Fibroblast of lung (primary cell): Measurements from ENCODE around the gene MPP2. TPM values are rescaled to one million over a fixed set of nuclear protein-coding genes. Genes with fewer than 3 reads are reported as not detected.

Source experiments
- DNase-seq, 2 donors: peaks; one replicate each; pipeline versions ENCODE4 v3.0.0 to v3.0.0-alpha.2; 2010; ENCODE audit warnings: low read depth in 2 of 2
- H2AFZ ChIP-seq: 2 replicates; pipeline ENCODE4 v1.5.1; 2012; ENCODE audit warnings: low read length, control low read depth, inconsistent platforms
- H3K27ac ChIP-seq: 2 replicates; pipeline ENCODE4 v1.5.1; 2011; ENCODE audit warnings: low read length, control low read depth; ENCODE audit not compliant: insufficient read depth
- H3K27me3 ChIP-seq: 2 replicates; pipeline ENCODE4 v1.5.1; 2011; ENCODE audit warnings: mild to moderate bottlenecking, low read length; ENCODE audit not compliant: control insufficient read depth, insufficient read depth
- H3K36me3 ChIP-seq: 2 replicates; pipeline ENCODE4 v1.5.1; 2011; ENCODE audit warnings: low read length; ENCODE audit not compliant: control insufficient read depth, insufficient read depth
- H3K4me1 ChIP-seq: 2 replicates; pipeline ENCODE4 v1.5.1; 2011; ENCODE audit warnings: low read length; ENCODE audit not compliant: control insufficient read depth, insufficient read depth; ENCODE audit errors: extremely low read depth
- H3K4me2 ChIP-seq: 2 replicates; pipeline ENCODE4 v1.5.1; 2011; ENCODE audit warnings: low read length, control low read depth; ENCODE audit not compliant: insufficient read depth; ENCODE audit errors: extremely low read depth
- H3K4me3 ChIP-seq, 4 experiments: fragments of 200-600 bp in 1 of 4; sonication (generic) in 1 of 4; replicated peaks in 1 of 4; 2 replicates each; pipeline ENCODE4 v1.5.1; 2011 to 2016; ENCODE audit warnings: low read length in 4 of 4, low read depth in 3 of 4, mild to moderate bottlenecking in 3 of 4, control low read depth in 2 of 4, inconsistent platforms in 1 of 4, mixed read lengths in 1 of 4; ENCODE audit not compliant: insufficient read depth in 1 of 4; ENCODE audit errors: control extremely low read depth in 1 of 4
- H3K79me2 ChIP-seq: 2 replicates; pipeline ENCODE4 v1.5.1; 2012; ENCODE audit warnings: mild to moderate bottlenecking, low read length, inconsistent platforms; ENCODE audit not compliant: control insufficient read depth, insufficient read depth
- H3K9ac ChIP-seq: 2 replicates; pipeline ENCODE4 v1.5.1; 2011; ENCODE audit warnings: mild to moderate bottlenecking, low read length, control low read depth; ENCODE audit not compliant: insufficient read depth
- H3K9me3 ChIP-seq: 2 replicates; pipeline ENCODE4 v1.5.1; 2012; ENCODE audit warnings: low read depth, low read length; ENCODE audit not compliant: control insufficient read depth, insufficient read depth
- H4K20me1 ChIP-seq: 2 replicates; pipeline ENCODE4 v1.5.1; 2011; ENCODE audit warnings: low read length; ENCODE audit not compliant: control insufficient read depth, insufficient read depth; ENCODE audit errors: extremely low read depth
- EZH2 ChIP-seq: IDR thresholded peaks from 2 replicates; pipeline ENCODE4 v1.5.1; 2012; ENCODE audit warnings: low read length, control low read depth, mild to moderate bottlenecking; ENCODE audit errors: missing control alignments
- polyA plus RNA-seq, 2 donors: library from polyadenylated mRNA; depleted of rRNA in 1 of 2; stranded (reverse) in 1 of 2; unstranded in 1 of 2; fragments of >200 nt; gene quantifications; 2 replicates each; pipeline ENCODE4 v1.2.1, GENCODE V29; 2011 to 2012; ENCODE audit warnings: missing spikeins in 1 of 2
- total RNA-seq: library from RNA; depleted of rRNA; stranded (reverse); fragments of >200 nt; gene quantifications from 2 replicates; pipeline ENCODE4 v1.2.1, GENCODE V29; 2014
- TF ChIP-seq, protein P1 (sequence below), 2 donors: IDR thresholded peaks in 1 of 2; conservative IDR thresholded peaks in 1 of 2; 1 replicate in 1 of 2; 2 replicates in 1 of 2; pipeline ENCODE4 v1.5.1; 2011 to 2012; ENCODE audit warnings: low read length in 2 of 2, control low read depth in 1 of 2, inconsistent platforms in 1 of 2, low read depth in 1 of 2, mild to moderate bottlenecking in 1 of 2

Gene MPP2
- total and polyA plus RNA-seq, 2 donors (not counting 1 experiment from before 2014, with no cell fraction given), result 1.2 to 2.1 TPM

DNA sequence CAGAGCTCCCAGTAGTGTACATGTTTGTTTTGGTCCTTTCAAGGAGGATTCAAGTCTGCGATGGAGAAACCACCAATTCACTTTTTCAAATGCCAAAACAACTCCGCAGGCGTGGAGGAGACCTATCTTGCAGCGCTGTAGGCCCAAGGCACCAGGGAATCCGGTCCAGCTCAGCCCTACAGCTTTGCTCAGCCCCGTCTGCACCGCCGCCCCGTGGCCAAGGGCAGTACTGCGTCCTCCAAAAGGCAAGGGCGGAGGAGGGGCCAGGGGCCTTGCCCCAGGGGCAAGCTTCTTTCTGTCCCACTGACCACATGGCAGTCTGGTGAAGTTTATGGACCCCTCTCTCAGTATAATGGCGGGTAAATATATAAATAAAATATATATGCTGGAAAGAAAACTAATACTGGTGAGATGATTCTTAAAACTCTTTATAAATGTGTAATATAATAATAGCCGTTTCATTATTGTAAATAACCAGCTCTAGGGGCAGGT, 61.1 kb downstream of the MPP2 start:
- Histone ChIP-seq H2AFZ (peak overlapping the region; percentile 68), H3K9me3 (no peaks in the 10 kb centered on the region), H4K20me1 (no peaks in the 10 kb centered on the region), H3K79me2 (no peaks in the 10 kb centered on the region), H3K4me2 (no peak overlapping the region), H3K9ac (no peak overlapping the region), H3K27ac (no peak overlapping the region), H3K36me3 (no peaks in the 10 kb centered on the region), H3K4me3 (no peak overlapping the region), H3K27me3 (peaks cover 3% of the 10 kb centered on the region), H3K4me1 (no peaks in the 10 kb centered on the region)
- TF ChIP-seq, protein P1, sequence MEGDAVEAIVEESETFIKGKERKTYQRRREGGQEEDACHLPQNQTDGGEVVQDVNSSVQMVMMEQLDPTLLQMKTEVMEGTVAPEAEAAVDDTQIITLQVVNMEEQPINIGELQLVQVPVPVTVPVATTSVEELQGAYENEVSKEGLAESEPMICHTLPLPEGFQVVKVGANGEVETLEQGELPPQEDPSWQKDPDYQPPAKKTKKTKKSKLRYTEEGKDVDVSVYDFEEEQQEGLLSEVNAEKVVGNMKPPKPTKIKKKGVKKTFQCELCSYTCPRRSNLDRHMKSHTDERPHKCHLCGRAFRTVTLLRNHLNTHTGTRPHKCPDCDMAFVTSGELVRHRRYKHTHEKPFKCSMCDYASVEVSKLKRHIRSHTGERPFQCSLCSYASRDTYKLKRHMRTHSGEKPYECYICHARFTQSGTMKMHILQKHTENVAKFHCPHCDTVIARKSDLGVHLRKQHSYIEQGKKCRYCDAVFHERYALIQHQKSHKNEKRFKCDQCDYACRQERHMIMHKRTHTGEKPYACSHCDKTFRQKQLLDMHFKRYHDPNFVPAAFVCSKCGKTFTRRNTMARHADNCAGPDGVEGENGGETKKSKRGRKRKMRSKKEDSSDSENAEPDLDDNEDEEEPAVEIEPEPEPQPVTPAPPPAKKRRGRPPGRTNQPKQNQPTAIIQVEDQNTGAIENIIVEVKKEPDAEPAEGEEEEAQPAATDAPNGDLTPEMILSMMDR (conservative IDR thresholded peaks at IDR 0.05 in 1 of 2, IDR thresholded peaks at IDR 0.05 in 1 of 2; ENCODE audit: low read depth in 1 of 2, low read length in 2 of 2), result peak; percentile 98 to 99
- TF ChIP-seq EZH2, result no peak
- DNase-seq, result peak; percentile 54 to 70

DNA sequence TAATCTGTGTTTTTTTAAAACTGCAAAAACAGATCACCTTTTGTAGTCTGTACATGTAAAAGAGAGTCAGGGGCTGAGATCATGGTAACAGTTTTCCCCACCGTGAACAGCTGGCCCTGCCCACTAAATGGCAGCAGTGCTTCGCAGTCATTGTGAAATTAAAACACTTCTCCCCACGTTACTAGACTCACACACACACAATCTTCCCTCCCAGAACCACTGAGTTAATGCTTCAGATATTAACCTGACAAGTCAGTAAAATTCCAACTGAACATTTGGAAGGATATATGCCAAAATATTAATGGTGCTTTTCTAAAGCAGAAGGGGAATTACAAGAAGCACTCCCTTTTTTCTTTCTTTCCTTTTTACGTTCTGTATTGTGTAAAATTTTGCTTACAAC, 61.6 kb downstream of the MPP2 start:
- Histone ChIP-seq H3K9ac (no peak overlapping the region), H3K79me2 (no peaks in the 10 kb centered on the region), H3K4me2 (no peak overlapping the region), H2AFZ (no peak overlapping the region), H3K27ac (no peak overlapping the region), H3K27me3 (peaks cover 3% of the 10 kb centered on the region), H4K20me1 (no peaks in the 10 kb centered on the region), H3K36me3 (no peaks in the 10 kb centered on the region), H3K4me3 (no peak overlapping the region), H3K9me3 (no peaks in the 10 kb centered on the region), H3K4me1 (no peaks in the 10 kb centered on the region)
- no peak for DNase-seq
- TF ChIP-seq EZH2, result no peak
- TF ChIP-seq, protein P1 (conservative IDR thresholded peaks at IDR 0.05 in 1 of 2, IDR thresholded peaks at IDR 0.05 in 1 of 2; ENCODE audit: low read depth in 1 of 2, low read length in 2 of 2), result no peak

DNA sequence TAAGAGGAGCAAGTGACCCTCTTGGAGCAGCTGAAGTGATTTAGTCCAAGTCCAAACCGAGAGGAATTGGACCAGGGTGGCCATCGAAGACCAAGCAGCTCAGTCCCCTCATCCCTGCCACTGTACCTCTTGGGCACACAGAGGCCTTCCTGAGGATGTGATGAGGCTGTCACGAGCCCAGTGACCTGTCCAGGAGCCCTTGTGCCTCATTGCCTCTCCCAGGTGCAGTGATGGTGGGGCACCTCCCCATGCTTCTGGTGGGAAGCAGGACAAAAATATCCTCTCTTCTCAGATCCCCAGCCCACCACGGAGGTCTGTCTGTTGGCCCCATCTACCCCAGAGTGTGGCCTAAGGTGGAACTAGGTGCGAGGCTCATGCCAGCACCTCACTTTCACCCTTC, 63.1 kb downstream of the MPP2 start:
- H3K36me3 ChIP-seq, result no peaks in the 10 kb centered on the region
- no peak overlapping the region for H3K27ac ChIP-seq
- H2AFZ ChIP-seq, result no peak overlapping the region
- H3K27me3 ChIP-seq, result peaks cover 4% of the 10 kb centered on the region
- H3K4me2 ChIP-seq, result no peak overlapping the region
- no peaks in the 10 kb centered on the region for H3K4me1 ChIP-seq
- no peak for TF ChIP-seq EZH2
- TF ChIP-seq, protein P1 (conservative IDR thresholded peaks at IDR 0.05 in 1 of 2, IDR thresholded peaks at IDR 0.05 in 1 of 2; ENCODE audit: low read depth in 1 of 2, low read length in 2 of 2), result no peak
- H4K20me1 ChIP-seq, result no peaks in the 10 kb centered on the region
- H3K4me3 ChIP-seq, result no peak overlapping the region
- H3K79me2 ChIP-seq, result no peaks in the 10 kb centered on the region
- H3K9ac ChIP-seq, result no peak overlapping the region
- DNase-seq, result no peak
- no peaks in the 10 kb centered on the region for H3K9me3 ChIP-seq
